GOT3 (cell line): Measurements from ENCODE around the gene FERMT3.

Source experiments
- DNase-seq: peaks from one replicate; lab custom pipeline; 2025; ENCODE audit warnings: mixed read lengths; lab: John Stamatoyannopoulos, UW

FERMT3 gene

GRCh38 chr11:64220798-64221197 is 14.3 kb downstream of the FERMT3 start:
- no peak for DNase-seq

GRCh38 chr11:64222651-64223000 is 16.1 kb downstream of the FERMT3 start:
- DNase-seq: no peak

- DNase-seq: no peak
Measured at GRCh38 chr11:64223001-64223651, 16.6 kb downstream of the FERMT3 start.

- no peak for DNase-seq
Measured at GRCh38 chr11:64224151-64224890, 17.8 kb downstream of the FERMT3 start.

- DNase-seq: no peak
Measured at GRCh38 chr11:64224891-64225607, 18.5 kb downstream of the FERMT3 start.

GRCh38 chr11:64225608-64226506 is 19.3 kb downstream of the FERMT3 start, which contains the start of the genes NUDT22 and TRPT1:
TSS of gene NUDT22 (plus strand) at chr11:64226274. CDS start at chr11:64226653, 379 bp downstream.
TSS of gene TRPT1 (minus strand) at chr11:64226186. CDS start at chr11:64225860, 326 bp downstream.
- DNase-seq: peak; percentile 58

- no peak for DNase-seq
Measured at GRCh38 chr11:64226507-64227051, 20.1 kb downstream of the FERMT3 start.

- DNase-seq: no peak
Measured at GRCh38 chr11:64227405-64227956, 21.0 kb downstream of the FERMT3 start.

- DNase-seq: no peak
Measured at GRCh38 chr11:64229090-64229743, 22.7 kb downstream of the FERMT3 start.

- no peak for DNase-seq
Measured at GRCh38 chr11:64229744-64230170, 23.2 kb downstream of the FERMT3 start.

GRCh38 chr11:64230171-64230984 is 23.9 kb downstream of the FERMT3 start, which contains the start of gene DNAJC4:
TSS of gene DNAJC4 (plus strand) at chr11:64230548. CDS start at chr11:64230855, 307 bp downstream.
- DNase-seq: peak; percentile 27

- DNase-seq: no peak
Measured at GRCh38 chr11:64230985-64231365, 24.5 kb downstream of the FERMT3 start.

- no peak for DNase-seq
Measured at GRCh38 chr11:64231546-64231945, 25.0 kb downstream of the FERMT3 start.

GRCh38 chr11:64232182-64232966 is 25.9 kb downstream of the FERMT3 start:
- no peak for DNase-seq

- DNase-seq: no peak
Measured at GRCh38 chr11:64232967-64233315, 26.4 kb downstream of the FERMT3 start.

GRCh38 chr11:64233913-64234586 is 27.5 kb downstream of the FERMT3 start, which contains the start of gene VEGFB:
TSS of gene VEGFB (plus strand) at chr11:64234584. CDS start at chr11:64234834, 250 bp downstream.
- DNase-seq: no peak

GRCh38 chr11:64234647-64235379 is 28.3 kb downstream of the FERMT3 start:
- DNase-seq: no peak
